Left lung (tissue), 14 donors: ENCODE measurements around the gene GLRX5. TPM values are rescaled to one million over a fixed set of nuclear protein-coding genes. Genes with fewer than 3 reads are reported as not detected.
A peak's percentile ranks its signal among the peaks of the same experiment; 100 is the strongest.

Source experiments
- ATAC-seq: fragments of 200-7000 bp; cut with Tn5 transposase; one replicate; pipeline ENCODE4 v1.9.1; 2020; ENCODE audit warnings: moderate library complexity
- DNase-seq, 4 donors: peaks; one replicate each; pipeline ENCODE4 v3.0.0-alpha.2; 2013 to 2020
- H3K27ac ChIP-seq, 2 donors: fragments of 200-600 bp; sonication (generic) in 1 of 2; one replicate each; pipeline versions ENCODE4 v1.5.0 to v1.8.0; 2020 to 2021
- H3K27me3 ChIP-seq, 2 donors: fragments of 200-600 bp; sonication (generic) in 1 of 2; one replicate each; pipeline versions ENCODE4 v1.5.0 to v1.8.0; 2020 to 2021
- H3K36me3 ChIP-seq, 2 donors: fragments of 200-600 bp; sonication (generic) in 1 of 2; one replicate each; pipeline versions ENCODE4 v1.5.0 to v1.8.0; 2020 to 2021
- H3K4me1 ChIP-seq, 2 donors: fragments of 200-600 bp; one replicate each; pipeline ENCODE4 v1.8.0; 2021
- H3K4me3 ChIP-seq, 2 donors: fragments of 200-600 bp; sonication (generic) in 1 of 2; one replicate each; pipeline versions ENCODE4 v1.5.0 to v1.8.0; 2020 to 2021; ENCODE audit warnings: mild to moderate bottlenecking in 1 of 2
- H3K9me3 ChIP-seq, 2 donors: fragments of 200-600 bp; sonication (generic) in 1 of 2; one replicate each; pipeline versions ENCODE4 v1.5.0 to v1.8.0; 2020 to 2021
- CTCF ChIP-seq, 2 donors: fragments of 200-600 bp; sonication (generic) in 1 of 2; IDR thresholded peaks; one replicate each; pipeline versions ENCODE4 v1.5.0 to v1.8.0; 2021; ENCODE audit warnings: antibody characterized with exemption in 2 of 2
- intact Hi-C, 2 donors: fragments of 100-400 bp; cut with DNase I; formaldehyde crosslinking; loops; one replicate each; pipeline versions ENCODE4 v1.11.2 to v1.14.2; 2022
- long read RNA-seq, 12 donors: library from polyadenylated mRNA in 2 of 12; unstranded in 2 of 12; transcript quantifications; one replicate each; pipeline ENCODE4 v2.0.0 and lab custom pipeline, GENCODE V29; 2019 to 2026
- polyA plus RNA-seq, 6 donors: library from polyadenylated mRNA; unstranded; fragments of 120-200 nt; gene quantifications; one replicate each; pipeline ENCODE4 v1.2.1, GENCODE V29; 2013; ENCODE audit not compliant: insufficient read length in 6 of 6
- total RNA-seq, 2 donors: library from RNA; stranded (reverse); fragmentation: NEBNext Ultra II Directional; extraction: Animal tissue kit (Norgen Biotek cat#: 25700); gene quantifications; one replicate each; pipeline ENCODE4 v1.2.1, GENCODE V29; 2021
- donor health status: DM: no; HTN: yes; CAD: no.
- donor health status: DM: no; HTN: no; CAD: no.

Gene GLRX5
- 10 to 100 TPM; 29.4 to 29.5 TPM for total RNA-seq
- 10 to 100 TPM; 53.1 to 71.6 (median 57.2) TPM for polyA plus RNA-seq
- long read RNA-seq, donor 1, transcript GLRX5-201 (2 exons, 1,564 nt), result major isoform, 89 of 89 reads
- long read RNA-seq, donor 1, partial matches to known transcripts, result 0 of 89 reads
- long read RNA-seq, donor 1, other reads (novel, unspliced or antisense), result 0 of 89 reads
- long read RNA-seq, donor 2, transcript GLRX5-201 (2 exons, 1,564 nt), result major isoform, 51 of 149 reads
- long read RNA-seq, donor 2, partial matches to known transcripts, result 84 of 149 reads
- long read RNA-seq, donor 2, other reads (novel, unspliced or antisense), result 14 of 149 reads
- long read RNA-seq, donor 3, transcript GLRX5-201 (2 exons, 1,564 nt), result major isoform, 56 of 91 reads
- long read RNA-seq, donor 3, partial matches to known transcripts, result 35 of 91 reads
- long read RNA-seq, donor 3, other reads (novel, unspliced or antisense), result 0 of 91 reads
- long read RNA-seq, donor 4, partial matches to known transcripts, result 1 of 4 reads
- long read RNA-seq, donor 4, other reads (novel, unspliced or antisense), result 0 of 4 reads
- long read RNA-seq, donor 5, transcript GLRX5-201 (2 exons, 1,564 nt), result major isoform, 51 of 51 reads
- long read RNA-seq, donor 5, partial matches to known transcripts, result 0 of 51 reads
- long read RNA-seq, donor 5, other reads (novel, unspliced or antisense), result 0 of 51 reads
- long read RNA-seq, donor 6, transcript GLRX5-201 (2 exons, 1,564 nt), result major isoform, 62 of 62 reads
- long read RNA-seq, donor 6, partial matches to known transcripts, result 0 of 62 reads
- long read RNA-seq, donor 6, other reads (novel, unspliced or antisense), result 0 of 62 reads
- long read RNA-seq, donor 7, transcript GLRX5-201 (2 exons, 1,564 nt), result major isoform, 36 of 73 reads
- long read RNA-seq, donor 7, partial matches to known transcripts, result 37 of 73 reads
- long read RNA-seq, donor 7, other reads (novel, unspliced or antisense), result 0 of 73 reads
- long read RNA-seq, donor 8, transcript GLRX5-201 (2 exons, 1,564 nt), result major isoform, 65 of 118 reads
- long read RNA-seq, donor 8, partial matches to known transcripts, result 53 of 118 reads
- long read RNA-seq, donor 8, other reads (novel, unspliced or antisense), result 0 of 118 reads
- long read RNA-seq, donor 9, result 0 reads
- long read RNA-seq, donor 10, transcript GLRX5-201 (2 exons, 1,564 nt), result major isoform, 27 of 27 reads
- long read RNA-seq, donor 10, partial matches to known transcripts, result 0 of 27 reads
- long read RNA-seq, donor 10, other reads (novel, unspliced or antisense), result 0 of 27 reads
- long read RNA-seq, donor 11, result 0 reads
- long read RNA-seq, donor 12, transcript GLRX5-201 (2 exons, 1,564 nt), result major isoform, 42 of 69 reads
- long read RNA-seq, donor 12, partial matches to known transcripts, result 0 of 69 reads
- long read RNA-seq, donor 12, other reads (novel, unspliced or antisense), result 27 of 69 reads

- Histone ChIP-seq H3K27me3 (no peaks in the 10 kb centered on the region), H3K36me3 (no peaks in the 10 kb centered on the region), H3K4me3 (peak within 1 kb of the TSS; percentile 91 to 95), H3K9me3 (no peaks in the 10 kb centered on the region), H3K4me1 (peaks cover 21 to 78% of the 10 kb centered on the region in 2 donors), H3K27ac (peak within 1 kb of the TSS; percentile 77 to 95)
- peak; percentile 96 to 100 (median 98) for DNase-seq
- TF ChIP-seq CTCF (IDR thresholded peaks at IDR 0.05), result no peak
- ATAC-seq, result peak; percentile 97
- intact Hi-C loops, result no loop called here
Measured at GRCh38 chr14:95534299-95535225, at the start of gene GLRX5. GLRX5 (plus strand) TSS chr14:95535050; CDS start chr14:95535090, 40 bp downstream.

- peak in 1 of 4 donors; percentile 22 for DNase-seq
- intact Hi-C loops, result no loop called here
- no peak for ATAC-seq
Measured at GRCh38 chr14:95485222-95485819, 49.5 kb upstream of the GLRX5 start.

GRCh38 chr14:95486875-95487668 is 47.8 kb upstream of the GLRX5 start:
- Histone ChIP-seq H3K4me3 (no peak overlapping the region), H3K27me3 (no peaks in the 10 kb centered on the region), H3K9me3 (no peaks in the 10 kb centered on the region), H3K4me1 (peaks cover 0 to 44% of the 10 kb centered on the region in 2 donors), H3K36me3 (no peaks in the 10 kb centered on the region), H3K27ac (no peak overlapping the region)
- no peak for TF ChIP-seq CTCF (IDR thresholded peaks at IDR 0.05)
- DNase-seq, result peak in 1 of 4 donors; percentile 41
- intact Hi-C loops, result no loop called here
- ATAC-seq, result no peak

More at GRCh38 chr14:95485222-95485819, 49.5 kb upstream of the GLRX5 start:
- H3K36me3 ChIP-seq, result no peaks in the 10 kb centered on the region
- no peaks in the 10 kb centered on the region for H3K9me3 ChIP-seq
- H3K4me1 ChIP-seq, result peaks cover 0 to 52% of the 10 kb centered on the region in 2 donors
- no peak overlapping the region for H3K27ac ChIP-seq
- no peaks in the 10 kb centered on the region for H3K27me3 ChIP-seq
- no peak for TF ChIP-seq CTCF (IDR thresholded peaks at IDR 0.05)
- H3K4me3 ChIP-seq, result no peak overlapping the region
